ENCODE measurements around the gene TNIK.
"Not testable (repeated sequence)": the region's sequence is repeated elsewhere in the genome, so short reads cannot be mapped to it uniquely, and the experiment has no call there.

The TNIK gene

DNA sequence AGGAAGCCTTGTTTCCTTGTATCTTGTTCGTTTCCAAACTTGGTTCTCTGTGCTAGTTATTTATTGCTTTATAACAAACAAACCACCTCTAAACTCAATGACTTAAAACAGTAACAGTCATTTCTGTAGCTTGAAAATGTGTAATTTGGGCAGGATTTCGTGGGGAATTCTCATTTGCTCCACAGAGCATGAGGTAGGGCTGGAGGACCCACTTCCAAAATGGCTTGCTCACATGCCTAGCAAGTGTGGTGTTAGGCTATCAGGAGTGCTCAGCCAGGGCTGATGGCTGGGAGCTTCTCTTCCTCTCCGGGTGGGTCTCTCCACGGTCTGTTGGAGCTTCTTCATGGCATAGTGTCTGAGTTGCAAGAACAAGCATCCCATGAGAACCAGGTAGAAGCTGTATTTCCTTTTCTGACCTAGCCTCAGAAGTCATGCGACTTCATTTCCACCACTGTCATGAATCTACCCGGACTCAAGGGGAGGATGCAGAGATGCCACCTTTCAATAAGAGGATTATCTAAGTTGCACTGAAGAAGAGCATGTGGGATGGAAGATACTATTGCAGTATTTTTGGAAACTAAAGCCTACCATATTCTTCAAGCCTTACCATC lies 8.2 kb upstream of the TNIK start:
- DNase-seq = no peak

GRCh38 chr3:171465763-171466162 lies 5.6 kb upstream of the TNIK start:
- no peak for DNase-seq

DNA sequence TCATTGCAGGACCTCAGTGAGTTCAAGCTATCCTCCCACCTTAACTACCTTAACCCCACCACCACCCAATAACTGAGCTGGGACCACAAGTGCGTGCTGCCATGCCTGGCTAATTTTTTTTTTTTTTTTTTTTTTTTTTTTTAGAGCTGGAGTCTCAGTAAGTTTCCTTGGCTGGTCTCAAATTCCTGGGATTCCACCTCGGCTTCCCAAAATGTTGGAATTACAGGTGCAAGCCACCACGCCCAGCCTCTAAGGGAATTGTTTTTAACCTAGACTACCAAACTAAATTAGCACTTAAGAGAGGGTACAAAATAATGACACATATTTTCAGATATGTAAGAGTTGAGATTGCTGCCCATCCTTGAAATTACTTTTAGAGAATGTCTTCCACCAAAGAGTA lies 4.3 kb upstream of the TNIK start:
- DNase-seq = no peak

DNA sequence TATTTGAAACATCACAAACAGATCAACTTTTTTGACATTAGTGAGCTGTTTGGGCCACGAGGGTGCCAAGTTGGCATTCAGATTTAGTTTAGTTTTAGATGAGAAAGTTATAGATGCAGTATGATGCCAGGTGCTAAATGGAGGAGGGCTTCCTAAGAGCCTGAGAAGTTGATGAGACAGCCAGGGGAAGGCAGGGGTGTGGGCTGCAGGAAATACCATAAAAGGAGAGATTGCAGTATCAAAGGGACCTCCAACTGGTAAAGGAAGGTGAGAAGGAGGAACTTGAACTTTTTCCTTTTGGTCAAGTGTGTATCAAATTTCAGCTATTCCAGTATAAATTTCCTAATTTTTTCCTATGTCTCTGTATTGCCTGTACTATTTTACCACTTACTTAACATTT lies 2.0 kb upstream of the TNIK start:
- no peak for DNase-seq

- no peak for DNase-seq
These were observed 1.3 kb upstream of the TNIK start for GRCh38 chr3:171461525-171461917.

GRCh38 chr3:171460725-171461524 lies 720 bp upstream of the TNIK start:
- peak; percentile 65 for DNase-seq

- DNase-seq = peak; percentile 42
These were observed 866 bp downstream of the TNIK start for GRCh38 chr3:171459137-171459941.

GRCh38 chr3:171458864-171459136 lies 1.4 kb downstream of the TNIK start:
- peak; percentile 42 for DNase-seq

- no peak for DNase-seq
These were observed 1.9 kb downstream of the TNIK start for GRCh38 chr3:171458071-171458863.

- no peak for DNase-seq
These were observed 2.6 kb downstream of the TNIK start for GRCh38 chr3:171457607-171458061.

GRCh38 chr3:171456765-171457606 lies 3.2 kb downstream of the TNIK start:
- no peak for DNase-seq

- DNase-seq = no peak
These were observed 4.3 kb downstream of the TNIK start for GRCh38 chr3:171455603-171456550.

DNA sequence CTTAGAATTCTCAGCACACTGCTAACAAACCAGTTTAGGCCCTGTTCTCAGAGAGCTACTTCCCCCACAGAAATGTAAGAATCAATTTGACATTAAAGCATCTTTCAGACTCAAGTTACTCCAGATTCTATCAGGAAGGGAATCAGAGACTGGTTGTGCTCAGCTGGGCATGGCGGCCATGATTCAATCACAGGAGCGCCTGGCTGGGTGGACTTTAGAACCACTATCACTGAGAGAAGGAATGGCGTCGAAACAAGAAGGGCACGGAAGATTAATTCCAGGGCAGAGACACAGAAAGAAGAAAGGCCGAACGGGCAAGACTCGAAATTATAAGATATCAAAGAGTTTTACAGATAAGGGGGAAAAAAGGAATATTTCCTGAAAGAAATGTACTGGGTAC lies 6.2 kb downstream of the TNIK start:
- DNase-seq = no peak

GRCh38 chr3:171453180-171453886 lies 6.9 kb downstream of the TNIK start:
- no peak for DNase-seq

DNA sequence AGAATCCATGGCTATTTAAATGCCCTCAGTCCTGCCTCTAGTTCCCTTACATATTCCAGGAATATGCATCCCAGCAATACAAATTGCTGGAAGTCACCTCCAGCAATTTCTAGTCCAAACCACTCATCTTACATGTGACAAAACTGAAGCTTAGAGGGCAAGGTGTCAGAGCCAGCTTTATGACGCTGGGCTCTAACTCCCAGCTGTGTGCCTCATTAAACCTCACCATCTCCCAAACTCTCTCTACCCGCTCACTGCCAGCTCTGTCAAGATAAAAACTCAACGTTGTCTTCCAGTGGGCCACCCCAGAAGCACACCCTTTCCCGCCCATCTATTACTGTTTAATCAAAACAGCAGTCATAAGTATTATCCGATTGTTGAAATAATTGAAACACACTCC lies 7.9 kb downstream of the TNIK start:
- no peak for DNase-seq

GRCh38 chr3:171451915-171452314 lies 8.3 kb downstream of the TNIK start:
- DNase-seq = no peak

GRCh38 chr3:171447579-171447891 lies 12.7 kb downstream of the TNIK start:
- DNase-seq = not testable (repeated sequence)

DNA sequence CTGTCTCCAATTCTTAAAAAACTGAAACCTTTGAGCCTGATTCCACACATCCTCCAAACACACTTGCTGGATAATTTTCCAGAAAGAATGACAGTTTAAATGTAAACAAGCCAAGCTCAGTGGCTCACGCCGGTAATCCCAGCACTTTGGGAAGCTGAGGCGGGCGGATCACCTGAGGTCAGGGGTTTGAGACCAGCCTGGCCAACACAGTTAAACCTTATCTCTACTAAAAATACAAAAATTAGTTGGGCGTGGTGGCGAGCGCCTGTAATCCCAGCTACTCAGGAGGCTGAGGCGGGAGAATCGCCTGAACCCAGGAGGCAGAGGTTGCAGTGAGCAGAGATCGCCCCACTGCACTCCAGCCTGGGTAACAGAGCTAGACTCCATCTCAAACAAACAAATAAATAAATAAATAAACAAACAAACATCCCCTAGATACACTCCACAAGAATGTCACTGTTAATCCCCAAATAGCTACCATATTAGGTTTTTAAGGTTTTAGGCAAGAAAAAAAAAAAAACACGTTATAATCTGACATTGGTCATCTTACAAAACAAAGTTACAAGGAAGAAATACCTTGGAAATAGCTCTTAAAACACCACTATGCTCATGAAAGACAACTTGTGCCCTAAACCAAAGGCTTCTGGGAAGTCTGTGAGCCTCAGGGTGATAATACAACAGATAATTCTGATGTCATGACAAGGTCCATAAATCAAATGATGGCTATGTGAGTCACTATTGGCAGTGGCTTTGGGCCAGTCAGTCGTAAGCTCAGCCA lies 13.2 kb downstream of the TNIK start:
- no peak for DNase-seq

- no peak for DNase-seq
These were observed 13.9 kb downstream of the TNIK start for GRCh38 chr3:171446301-171446700.
